GM12865 (cell line): ENCODE results near the gene RPS26.
A peak's percentile ranks its signal among the peaks of the same experiment; 100 is the strongest.
"Not testable (repeated sequence)": the region's sequence is repeated elsewhere in the genome, so short reads cannot be mapped to it uniquely, and the experiment has no call there.

ENCODE experiments used
- DNase-seq: peaks from one replicate; pipeline ENCODE4 v3.0.0; 2010; ENCODE audit warnings: low read depth
- H3K4me3 ChIP-seq: 2 replicates; pipeline ENCODE4 v1.5.1; 2011; ENCODE audit warnings: mild to moderate bottlenecking, low read depth, low read length, control low read depth
- TF ChIP-seq, protein P1 (sequence below): IDR thresholded peaks from 2 replicates; pipeline ENCODE4 v1.5.1; 2011; ENCODE audit warnings: low read length, control low read depth, low read depth, inconsistent platforms; ENCODE audit not compliant: insufficient read depth; ENCODE audit errors: missing control alignments

Gene RPS26

DNA sequence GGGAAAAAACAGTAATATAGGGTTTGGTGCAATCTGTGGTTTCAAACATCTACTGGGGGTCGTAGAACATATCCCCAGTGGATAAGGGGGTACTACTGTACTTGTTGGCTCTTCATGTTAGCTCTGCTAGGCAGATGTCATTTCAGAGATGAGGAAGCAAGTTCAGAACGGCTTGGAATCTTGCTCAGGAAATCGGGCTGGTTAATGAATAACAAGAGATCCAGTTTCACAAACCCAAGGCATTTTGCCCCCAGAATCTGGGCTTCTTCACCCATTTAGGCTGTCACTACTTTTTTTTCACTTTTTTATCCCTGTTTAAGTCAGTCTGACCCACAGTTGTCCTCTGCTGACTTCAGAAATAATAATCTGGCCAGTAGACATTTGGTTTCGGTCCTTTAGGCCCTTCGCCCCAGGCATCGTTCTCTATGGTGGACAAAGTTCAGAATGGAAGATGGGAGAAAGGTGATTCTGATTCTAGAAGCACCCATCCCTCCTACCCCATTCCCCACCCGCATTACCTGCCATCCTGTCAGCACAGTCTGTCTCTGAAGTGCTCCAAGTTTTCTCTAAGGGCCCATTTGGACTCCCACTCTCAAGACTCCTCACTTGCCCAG is 40.1 kb upstream of the RPS26 start:
- DNase-seq = no peak
- H3K4me3 ChIP-seq = no peak overlapping the region
- TF ChIP-seq, protein P1, sequence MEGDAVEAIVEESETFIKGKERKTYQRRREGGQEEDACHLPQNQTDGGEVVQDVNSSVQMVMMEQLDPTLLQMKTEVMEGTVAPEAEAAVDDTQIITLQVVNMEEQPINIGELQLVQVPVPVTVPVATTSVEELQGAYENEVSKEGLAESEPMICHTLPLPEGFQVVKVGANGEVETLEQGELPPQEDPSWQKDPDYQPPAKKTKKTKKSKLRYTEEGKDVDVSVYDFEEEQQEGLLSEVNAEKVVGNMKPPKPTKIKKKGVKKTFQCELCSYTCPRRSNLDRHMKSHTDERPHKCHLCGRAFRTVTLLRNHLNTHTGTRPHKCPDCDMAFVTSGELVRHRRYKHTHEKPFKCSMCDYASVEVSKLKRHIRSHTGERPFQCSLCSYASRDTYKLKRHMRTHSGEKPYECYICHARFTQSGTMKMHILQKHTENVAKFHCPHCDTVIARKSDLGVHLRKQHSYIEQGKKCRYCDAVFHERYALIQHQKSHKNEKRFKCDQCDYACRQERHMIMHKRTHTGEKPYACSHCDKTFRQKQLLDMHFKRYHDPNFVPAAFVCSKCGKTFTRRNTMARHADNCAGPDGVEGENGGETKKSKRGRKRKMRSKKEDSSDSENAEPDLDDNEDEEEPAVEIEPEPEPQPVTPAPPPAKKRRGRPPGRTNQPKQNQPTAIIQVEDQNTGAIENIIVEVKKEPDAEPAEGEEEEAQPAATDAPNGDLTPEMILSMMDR = no peak

DNA sequence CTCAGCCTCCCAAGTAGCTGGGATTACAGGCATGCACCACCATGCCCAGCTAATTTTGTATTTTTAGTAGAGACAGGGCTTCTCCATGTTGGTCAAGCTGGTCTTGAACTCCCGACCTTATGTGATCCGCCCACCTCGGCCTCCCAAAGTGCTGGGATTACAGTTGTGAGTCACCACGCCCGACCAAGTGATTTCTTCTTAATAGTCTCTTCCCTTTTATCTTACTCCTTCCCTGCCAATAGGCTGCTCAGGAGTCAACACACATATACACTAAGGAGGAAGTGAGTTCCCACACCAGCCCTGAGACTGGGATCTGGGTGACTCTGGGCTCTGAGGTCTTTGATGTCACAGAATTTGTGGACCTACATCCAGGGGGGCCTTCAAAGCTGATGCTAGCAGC is 38.3 kb upstream of the RPS26 start:
- DNase-seq = not testable (repeated sequence)

DNA sequence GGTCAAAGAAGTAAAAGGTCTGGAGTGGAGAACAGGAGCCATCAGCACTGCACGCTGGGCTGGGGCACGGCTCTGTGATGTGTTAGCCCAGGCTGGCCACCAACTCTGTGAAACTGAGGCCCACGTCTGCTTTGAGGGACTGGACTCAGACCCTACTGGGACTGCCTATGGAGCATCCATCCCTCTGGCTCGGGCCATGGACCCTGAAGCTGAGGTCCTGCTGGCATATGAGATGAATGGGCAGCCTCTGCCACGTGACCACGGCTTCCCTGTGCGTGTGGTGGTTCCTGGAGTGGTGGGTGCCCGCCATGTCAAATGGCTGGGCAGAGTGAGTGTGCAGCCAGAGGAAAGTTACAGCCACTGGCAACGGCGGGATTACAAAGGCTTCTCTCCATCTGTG is 37.5 kb upstream of the RPS26 start:
- DNase-seq = no peak
- no peak overlapping the region for H3K4me3 ChIP-seq
- TF ChIP-seq, protein P1 = no peak

More for the DNA sequence above, 38.3 kb upstream of the RPS26 start:
- H3K4me3 ChIP-seq = not testable (repeated sequence)

DNA sequence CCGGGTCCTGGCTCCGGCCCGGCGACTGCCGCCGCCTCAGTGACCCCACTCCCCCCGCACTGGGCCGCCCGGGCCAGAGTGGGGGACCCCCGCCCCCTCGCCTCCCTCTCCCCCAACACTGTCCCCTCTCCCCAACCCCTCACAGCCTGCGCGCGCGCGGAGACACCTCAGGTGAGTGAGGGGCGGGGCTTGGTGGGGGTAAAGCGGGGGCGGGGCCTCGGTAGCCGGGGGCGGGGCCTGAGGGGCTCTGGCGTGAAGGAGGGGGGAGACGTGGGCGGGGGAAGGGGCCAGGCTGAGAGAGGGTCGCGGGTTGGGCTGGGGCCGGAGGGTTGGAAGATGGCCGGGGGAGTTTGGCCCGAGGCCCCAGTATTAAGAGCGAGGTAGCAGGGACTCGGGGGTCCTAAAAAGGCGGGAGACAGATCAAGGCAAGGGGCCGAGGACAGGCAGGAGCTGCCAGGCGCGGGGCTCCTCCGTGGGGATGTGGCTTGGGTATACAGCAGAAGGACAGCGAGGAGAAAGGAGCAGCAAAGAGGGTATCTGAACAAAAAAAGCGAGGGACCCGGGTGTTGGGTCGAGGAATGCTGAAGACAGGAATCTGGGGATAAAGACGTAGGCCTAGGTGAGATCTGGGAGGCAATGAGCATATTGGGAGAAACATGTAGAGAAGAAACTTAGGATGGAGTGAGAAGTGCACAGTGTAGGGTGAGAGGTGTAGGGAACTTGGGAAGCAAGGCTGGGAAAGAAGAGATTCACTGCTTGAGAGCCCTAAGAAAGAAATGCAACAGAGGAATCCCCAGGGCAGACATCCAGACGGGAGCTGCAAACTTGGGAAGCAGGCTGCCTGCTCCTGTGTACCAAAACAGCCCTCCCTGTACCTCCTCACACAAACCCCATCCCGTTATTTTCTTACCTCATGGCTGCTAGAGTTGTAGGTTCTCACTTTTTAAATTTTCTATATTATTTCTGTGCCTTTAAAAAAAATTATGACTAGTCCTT is 33.9 kb upstream of the RPS26 start:
- peak; percentile 56 for DNase-seq
- TF ChIP-seq, protein P1 = no peak
- peak overlapping the region; percentile 71 for H3K4me3 ChIP-seq

DNA sequence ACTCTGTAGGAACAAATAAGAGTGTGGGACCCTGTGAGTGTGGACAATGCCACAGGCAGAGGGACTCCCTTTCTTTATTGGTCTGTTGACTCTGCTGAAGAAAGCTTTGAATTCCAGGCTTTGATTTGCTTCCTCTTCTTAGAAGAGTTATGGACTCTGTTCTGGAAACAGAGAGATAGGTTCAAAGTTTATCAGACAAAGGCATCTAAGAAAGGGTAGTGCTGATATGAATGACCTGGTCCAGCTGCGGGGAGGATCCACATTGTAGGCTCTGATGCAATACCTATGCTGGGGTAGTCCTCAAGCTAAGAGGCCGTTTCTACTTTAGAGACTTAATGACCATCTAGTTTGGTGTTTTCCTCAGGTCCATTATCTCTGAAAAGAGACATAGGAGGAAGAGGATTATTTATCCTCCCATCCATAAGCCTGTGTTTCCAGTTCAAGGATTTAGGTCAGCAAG is 31.6 kb upstream of the RPS26 start:
- TF ChIP-seq, protein P1 = no peak
- H3K4me3 ChIP-seq = no peak overlapping the region
- DNase-seq = no peak

GRCh38 chr12:56011509-56012090 is 30.1 kb upstream of the RPS26 start:
- TF ChIP-seq, protein P1 = no peak
- DNase-seq = no peak
- H3K4me3 ChIP-seq = no peak overlapping the region

DNA sequence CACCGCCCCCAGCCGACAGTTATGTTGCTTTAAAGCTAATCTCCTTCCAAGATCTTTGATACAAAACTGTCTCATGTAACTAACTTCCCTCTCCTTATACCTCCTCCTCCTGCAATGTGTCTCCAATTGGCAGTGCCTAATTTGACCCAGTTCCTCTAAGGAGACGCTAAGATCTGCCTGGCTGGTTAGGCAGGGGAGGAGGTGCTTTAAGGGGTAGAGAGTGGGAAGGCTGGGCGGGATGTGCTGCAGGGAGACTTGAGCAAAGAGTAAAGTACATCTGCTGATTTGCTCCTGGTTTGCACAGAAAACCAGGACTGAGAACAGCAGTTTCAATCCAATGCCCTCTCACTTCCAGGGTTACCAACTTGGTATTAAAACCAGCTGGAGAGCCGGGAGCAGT is 28.2 kb upstream of the RPS26 start:
- H3K4me3 ChIP-seq = no peak overlapping the region
- TF ChIP-seq, protein P1 = no peak
- DNase-seq = no peak
